ENCODE measurements around the gene VKORC1.

Gene VKORC1

DNA sequence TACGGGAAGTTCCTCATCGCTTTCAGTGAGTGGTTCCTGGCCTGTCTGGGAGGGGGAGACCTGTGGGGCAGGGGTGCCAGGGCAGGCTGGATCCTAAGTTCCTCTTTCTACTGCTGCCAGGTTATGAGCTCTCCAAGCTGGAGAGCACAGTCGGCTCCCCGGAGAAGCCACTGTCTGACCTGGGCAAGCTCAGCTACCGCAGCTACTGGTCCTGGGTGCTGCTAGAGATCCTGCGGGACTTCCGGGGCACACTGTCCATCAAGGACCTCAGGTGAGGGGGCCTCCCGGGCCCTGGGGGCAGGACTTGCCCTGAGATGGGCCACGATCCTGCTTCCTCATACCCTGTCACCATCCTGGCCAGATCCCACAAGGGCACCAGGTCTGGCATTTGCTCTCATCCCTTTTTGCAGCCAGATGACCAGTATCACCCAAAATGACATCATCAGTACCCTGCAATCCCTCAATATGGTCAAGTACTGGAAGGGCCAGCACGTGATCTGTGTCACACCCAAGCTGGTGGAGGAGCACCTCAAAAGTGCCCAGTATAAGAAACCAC, 35.8 kb upstream of the VKORC1 start:
- no peak for DNase-seq (ENCODE audit: low read depth, low spot score)

DNA sequence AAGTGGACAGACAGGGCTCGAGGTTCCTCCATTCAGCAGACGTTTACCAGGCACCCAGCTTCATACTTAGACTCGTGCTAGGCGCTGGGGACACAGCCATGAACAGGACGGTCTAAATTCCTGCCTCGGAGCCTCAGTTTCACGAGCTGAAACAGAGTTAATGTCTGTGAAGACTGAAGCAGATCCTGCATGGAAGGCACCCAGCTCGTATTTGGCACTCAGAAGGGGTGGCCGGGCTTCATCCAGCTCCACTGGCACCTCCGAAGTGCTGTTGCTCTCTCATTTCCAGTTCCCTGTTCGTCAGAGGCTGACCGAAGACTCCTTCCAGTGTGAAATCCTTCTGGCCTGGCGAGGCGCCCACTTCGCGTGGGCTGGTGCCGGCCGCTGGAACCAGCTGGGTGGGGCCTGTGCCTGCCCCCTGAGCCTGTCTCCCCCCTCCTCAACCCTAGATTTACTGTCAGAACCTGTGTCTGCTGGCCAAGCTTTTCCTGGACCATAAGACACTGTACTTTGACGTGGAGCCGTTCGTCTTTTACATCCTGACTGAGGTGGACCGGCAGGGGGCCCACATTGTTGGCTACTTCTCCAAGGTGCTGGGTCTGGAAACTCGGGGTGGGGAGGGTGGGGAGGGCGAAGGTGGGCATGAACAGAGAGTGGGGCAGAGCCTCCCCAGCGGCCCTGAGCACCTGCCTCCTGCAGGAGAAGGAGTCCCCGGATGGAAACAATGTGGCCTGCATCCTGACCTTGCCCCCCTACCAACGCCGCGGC, 35.2 kb upstream of the VKORC1 start:
- DNase-seq (ENCODE audit: low read depth, low spot score) = no peak

DNA sequence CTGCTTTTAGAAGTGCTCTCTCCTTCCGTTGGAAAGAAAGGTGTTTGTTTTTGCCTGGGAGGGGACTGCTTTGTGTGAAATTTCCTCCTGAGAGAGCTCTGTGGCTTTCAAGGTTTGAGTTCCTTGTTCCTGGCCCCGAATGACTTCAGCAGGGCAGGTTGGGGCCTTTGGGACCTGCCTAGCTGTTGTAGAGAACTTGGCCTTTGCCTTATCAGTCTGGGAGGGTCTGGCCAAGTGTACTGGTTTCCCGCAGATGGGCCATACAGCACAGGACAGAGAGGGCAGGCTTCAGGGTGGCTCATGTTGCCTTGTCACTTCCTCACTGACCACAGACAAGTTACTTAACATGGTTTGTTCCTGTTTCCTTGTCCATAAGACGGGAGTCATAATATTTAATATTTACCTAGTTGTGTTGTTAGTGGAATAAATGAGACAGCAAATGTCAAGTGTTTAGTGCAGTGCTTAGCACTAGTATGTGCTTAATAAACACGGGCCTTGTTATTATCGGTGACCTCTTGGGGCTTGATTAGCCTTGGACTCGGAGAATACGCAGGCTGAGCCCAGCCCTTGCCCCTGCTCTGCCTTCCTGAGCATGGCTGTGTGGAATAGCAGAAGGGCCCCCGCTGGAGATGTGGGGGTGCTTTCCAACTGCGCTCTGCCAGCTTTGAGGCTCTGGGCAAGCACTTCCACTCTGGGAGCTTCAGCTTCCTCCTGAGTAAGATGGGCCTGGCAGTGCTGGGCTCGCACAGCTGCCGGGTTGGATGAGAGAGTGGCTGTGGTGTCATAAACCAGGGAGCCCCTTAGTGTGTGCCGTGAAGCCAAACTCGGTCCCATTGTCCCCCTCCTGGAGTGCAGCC, 34.3 kb upstream of the VKORC1 start:
- no peak for DNase-seq (ENCODE audit: low read depth, low spot score)

DNA sequence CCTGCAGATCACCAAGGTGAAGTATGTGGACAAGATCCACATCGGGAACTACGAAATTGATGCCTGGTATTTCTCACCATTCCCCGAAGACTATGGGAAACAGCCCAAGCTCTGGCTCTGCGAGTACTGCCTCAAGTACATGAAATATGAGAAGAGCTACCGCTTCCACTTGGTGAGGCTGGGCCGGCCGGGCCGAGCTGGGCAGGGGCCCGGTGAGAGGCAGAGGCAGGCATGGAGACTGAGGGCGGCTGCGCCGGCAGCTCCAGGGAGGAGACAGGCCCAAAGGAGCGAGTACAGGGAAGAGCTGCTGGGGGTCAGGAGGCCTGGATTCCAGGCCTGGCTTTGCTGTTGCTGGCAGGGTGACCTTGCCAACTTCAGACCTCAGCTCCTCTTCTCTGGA, 32.6 kb upstream of the VKORC1 start:
- DNase-seq (ENCODE audit: low read depth, low spot score) = no peak

DNA sequence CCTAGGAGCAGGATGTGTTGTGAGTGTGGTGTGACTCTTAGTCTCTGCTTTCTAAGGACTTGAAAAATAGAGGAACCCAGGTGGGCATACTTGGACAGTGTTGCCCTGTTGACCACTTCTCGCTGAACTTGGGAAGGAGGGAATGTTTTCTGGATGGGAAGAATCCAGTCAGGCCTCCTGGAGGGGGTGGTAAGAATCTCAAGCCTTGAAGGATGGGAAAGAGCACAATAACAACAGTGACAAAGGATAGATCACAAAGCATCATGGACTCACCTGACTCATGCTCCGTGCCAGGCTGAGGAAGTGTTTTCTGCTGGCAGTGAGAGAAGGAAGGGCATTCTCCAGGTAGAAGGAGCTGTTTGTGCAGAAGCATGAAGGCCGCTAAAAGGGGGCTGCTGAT, 31.2 kb upstream of the VKORC1 start:
- DNase-seq (ENCODE audit: low read depth, low spot score) = no peak

DNA sequence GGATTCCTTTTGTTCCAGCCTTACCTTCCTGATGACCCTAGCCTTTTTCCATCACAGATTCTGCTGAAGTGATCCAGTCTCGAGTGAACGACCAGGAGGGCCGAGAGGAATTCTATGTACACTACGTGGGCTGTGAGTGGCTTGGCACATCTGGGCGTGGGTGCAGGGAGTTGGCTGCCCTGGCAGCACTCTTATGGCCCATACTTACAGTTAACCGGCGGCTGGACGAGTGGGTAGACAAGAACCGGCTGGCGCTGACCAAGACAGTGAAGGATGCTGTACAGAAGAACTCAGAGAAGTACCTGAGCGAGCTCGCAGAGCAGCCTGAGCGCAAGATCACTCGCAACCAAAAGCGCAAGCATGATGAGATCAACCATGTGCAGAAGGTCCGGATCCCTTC, 25.5 kb upstream of the VKORC1 start:
- no peak for DNase-seq (ENCODE audit: low read depth, low spot score)

DNA sequence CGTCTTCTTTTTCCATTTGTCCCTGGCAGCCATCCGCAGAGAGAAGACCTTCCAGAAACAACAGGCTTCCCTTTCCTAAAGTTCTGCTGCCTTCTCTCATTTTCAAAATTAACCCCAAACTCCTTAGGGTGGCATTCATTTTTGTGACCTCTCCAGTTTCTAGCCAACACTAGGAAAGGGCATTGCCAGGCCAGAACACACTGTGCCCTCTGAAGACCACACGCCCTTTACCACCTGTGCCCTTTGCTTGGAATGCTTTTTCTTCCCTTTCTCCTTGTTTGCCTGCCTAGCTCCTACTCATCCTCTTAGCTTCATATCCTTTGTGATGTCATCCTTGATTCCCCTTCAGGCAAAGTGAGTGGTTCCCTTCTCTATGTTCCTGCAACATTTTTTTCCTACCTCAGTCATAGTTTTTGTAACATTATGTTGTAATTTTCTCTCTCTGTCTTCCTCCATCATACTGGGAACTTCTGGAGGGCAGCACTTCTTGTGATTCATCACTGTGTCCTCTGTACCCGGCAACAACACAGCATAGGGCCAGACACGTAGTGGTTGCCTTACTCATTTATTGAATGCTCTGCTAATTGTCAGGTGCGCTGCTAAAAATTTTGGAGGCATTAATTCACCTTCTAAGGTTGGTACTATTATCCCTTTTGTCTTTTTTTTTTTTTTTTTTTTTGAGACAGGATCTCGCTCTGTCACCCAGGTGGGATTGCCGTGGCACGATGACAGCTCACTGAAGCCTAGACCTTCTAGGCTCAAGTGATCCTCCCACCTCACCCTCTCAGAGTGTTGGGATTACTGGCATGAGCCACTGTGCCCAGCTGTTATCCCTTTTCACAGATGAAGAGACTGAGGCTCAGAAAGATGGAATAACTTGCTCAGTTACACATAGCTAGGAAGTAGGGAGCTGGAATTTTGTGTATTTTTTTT, 23.9 kb upstream of the VKORC1 start:
- DNase-seq (ENCODE audit: low read depth, low spot score) = no peak

DNA sequence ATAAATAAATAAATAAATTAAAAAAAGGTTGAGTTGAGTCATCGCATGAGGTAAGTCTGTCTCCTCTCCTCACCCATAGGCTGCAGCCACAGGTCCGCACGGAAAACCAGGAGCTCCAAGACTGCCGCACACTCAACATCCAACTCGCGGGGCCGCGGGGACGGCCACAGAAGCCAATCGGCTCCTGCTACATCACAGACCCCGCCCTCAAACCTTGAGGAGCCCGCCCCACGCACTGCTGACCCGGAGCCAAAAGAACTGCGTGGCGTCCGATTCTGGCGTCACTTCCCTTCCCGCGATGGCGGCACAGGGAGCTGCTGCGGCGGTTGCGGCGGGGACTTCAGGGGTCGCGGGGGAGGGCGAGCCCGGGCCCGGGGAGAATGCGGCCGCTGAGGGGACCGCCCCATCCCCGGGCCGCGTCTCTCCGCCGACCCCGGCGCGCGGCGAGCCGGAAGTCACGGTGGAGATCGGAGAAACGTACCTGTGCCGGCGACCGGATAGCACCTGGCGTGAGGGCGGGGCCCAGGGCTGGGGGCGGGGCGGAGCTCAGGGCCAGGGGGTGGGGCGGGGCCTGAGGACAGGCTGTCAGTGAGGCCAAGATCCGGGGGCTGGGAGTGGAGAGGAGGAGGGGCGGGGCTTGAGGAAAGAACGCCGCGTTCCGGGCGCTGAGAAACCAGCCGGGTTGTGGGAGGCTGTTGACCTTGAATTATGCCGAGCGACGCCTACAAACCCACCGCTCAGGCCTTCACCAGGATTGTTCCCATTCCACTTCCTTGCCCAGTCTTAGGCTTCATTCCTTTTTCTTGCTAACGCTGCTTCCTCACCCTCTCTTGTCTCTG, 23.0 kb upstream of the VKORC1 start, which contains the start of gene KAT8:
KAT8 (plus strand) TSS at position 281 of the 839 bp plus-strand sequence; CDS start at position 299, 18 bp downstream.
- peak; percentile 95 for DNase-seq (ENCODE audit: low read depth, low spot score)

DNA sequence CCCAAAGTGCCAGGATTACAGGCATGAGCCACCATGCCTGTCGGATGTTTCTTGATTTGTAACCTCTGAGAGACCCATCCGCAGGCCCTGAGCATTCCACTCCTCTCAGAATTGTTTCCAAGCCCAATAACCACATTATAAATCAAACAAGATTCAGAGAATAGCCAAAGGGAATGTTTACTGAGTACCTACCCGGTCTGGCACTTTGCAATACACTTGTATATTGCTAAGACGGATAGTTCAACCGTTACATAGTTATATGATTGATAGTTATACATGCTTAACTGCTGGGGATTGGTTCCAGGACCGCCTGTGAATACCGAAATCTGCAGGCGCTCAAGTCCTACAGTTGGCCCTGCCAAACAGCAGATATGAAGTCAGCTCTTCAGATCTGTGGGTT, 19.9 kb upstream of the VKORC1 start:
- no peak for DNase-seq (ENCODE audit: low read depth, low spot score)

DNA sequence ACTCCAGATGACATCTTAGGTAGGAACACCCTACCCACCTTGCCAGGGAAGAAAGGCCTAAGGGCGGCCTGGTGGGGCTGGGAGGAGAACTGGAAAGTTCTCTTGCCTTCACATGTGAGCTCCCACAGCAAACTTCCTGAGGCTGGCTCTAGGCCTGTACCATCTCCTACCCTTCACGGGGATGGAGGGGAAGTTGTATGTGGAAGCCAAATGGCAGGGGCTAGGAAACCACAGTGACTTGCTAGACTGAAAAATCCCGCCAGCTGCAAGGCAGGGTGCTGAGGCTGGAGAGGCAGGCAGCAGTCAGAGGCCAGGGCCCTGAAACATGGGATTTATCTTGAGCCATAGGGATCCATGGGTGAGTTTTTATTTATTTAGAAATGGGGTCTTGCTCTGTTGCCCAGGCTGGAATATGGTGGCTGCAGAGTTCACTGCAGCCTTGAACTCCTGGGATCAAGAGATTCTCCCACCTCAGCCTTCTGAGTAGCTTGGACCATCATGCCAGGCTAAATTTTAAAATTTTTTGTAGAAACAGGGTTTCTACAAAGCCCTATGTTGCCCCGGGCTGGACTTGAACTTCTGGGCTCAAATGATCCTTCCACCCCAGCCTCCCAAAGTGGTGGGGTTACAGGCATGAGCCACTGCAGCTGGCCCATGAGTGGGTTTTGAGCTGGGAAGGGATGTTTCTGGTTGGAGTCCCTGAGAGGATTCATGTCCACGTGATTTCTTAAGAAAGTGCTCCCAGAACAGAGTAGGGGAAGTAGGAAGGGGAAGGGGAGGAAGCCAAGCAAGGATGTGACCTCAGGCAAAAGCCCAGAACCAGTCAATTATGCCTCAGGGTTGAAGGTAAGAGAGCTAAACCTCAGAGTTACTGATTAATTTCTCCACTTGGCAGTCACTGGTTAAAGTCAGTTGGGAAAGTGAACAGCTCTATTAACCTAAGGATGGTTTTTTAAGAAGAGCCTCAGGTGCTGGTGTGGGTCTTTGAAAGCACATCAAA, 18.8 kb upstream of the VKORC1 start:
- no peak for DNase-seq (ENCODE audit: low read depth, low spot score)

DNA sequence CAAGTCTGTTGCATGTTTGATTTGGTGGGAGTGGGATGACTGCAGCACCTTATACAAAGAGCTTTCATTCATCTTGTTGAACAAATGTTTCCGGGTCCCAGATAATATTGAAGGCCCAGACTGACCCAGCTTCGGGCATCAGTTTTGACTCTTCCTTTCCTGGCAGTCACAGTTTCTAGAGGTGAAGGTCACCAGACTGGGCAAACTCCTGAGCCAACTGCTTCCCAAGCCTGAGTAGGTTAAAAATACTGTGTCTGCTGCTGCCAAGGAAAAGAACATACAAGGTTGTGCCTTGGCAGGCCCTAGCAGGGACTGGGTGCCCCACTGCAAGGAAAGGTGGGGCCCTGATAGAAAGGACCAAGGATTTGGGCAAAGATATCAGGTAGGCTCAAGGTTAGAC, 18.1 kb upstream of the VKORC1 start:
- DNase-seq (ENCODE audit: low read depth, low spot score) = no peak

DNA sequence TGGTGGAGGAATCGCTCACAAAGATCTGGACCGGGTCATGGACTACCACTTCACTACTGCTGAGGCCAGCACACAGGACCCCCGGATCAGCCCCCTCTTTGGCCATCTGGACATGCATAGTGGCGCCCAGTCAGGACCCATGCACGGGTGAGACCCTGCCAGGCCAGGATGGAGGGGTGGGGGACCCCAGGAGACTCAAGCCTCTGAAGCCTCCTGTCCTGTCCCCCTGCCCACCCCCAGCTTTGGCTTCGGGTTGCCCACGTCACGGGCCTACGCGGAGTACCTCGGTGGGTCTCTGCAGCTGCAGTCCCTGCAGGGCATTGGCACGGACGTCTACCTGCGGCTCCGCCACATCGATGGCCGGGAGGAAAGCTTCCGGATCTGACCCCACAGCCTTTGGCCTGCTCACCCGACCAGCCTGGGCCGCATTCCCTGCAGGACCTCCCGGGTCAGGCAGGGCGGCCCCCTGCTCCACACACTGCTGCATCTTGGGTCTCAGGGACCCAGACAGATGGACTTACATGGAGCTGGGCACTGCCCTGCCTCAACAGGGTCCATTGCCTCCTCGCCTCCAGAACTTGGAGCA, 17.4 kb upstream of the VKORC1 start:
- DNase-seq (ENCODE audit: low read depth, low spot score) = no peak

DNA sequence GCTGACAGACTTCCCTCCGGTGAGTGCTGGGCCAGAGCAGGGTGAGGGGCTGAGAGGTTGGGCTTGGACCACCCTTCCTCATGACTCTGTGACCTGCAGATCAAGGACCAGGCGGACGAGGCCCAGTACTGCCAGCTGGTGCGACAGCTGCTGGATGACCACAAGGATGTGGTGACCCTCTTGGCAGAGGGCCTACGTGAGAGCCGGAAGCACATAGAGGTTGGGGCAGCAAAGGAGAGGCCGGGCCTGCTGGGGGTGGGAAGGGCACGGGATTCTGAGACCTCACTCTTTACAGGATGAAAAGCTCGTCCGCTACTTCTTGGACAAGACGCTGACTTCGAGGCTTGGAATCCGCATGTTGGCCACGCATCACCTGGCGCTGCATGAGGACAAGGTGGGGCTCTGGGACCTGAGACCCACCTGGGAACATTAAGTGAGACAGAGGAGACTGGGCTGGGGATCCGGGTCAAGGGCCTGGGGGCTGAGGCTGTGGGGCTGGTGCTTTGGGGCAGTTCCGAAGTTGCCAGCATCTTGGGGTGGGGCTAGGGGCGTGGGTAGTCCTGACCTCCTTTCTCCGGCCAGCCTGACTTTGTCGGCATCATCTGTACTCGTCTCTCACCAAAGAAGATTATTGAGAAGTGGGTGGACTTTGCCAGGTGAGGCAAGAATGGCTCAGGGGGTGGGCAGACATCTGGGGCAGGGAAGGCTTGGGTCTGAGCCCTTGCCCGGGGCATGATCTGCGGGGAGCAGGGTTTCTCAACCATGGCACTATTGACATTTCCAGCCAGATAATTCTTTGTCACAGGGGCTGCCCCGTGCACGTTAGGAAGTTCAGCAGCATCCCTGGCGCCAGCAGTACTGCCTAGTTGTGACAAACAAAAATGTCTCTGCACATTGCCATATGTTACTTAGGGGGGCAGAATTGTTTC, 15.8 kb upstream of the VKORC1 start:
- no peak for DNase-seq (ENCODE audit: low read depth, low spot score)

DNA sequence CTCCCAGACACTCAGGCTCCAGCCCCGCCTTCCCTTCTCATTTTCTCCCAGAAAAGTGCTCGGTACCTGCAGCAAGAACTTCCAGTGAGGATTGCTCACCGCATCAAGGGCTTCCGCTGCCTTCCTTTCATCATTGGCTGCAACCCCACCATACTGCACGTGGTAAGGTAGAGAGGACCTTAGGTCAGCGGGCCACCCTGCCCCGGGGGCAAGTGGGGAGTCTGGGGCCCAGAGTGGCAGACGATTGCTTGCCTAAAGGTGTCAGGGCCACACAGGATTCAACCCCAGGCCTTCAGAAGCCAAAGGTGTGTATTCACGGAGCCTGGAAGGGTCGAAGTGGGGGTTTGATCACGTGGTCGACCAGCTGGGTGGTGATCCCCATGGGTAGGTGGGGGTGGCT, 15.0 kb upstream of the VKORC1 start:
- DNase-seq (ENCODE audit: low read depth, low spot score) = no peak

DNA sequence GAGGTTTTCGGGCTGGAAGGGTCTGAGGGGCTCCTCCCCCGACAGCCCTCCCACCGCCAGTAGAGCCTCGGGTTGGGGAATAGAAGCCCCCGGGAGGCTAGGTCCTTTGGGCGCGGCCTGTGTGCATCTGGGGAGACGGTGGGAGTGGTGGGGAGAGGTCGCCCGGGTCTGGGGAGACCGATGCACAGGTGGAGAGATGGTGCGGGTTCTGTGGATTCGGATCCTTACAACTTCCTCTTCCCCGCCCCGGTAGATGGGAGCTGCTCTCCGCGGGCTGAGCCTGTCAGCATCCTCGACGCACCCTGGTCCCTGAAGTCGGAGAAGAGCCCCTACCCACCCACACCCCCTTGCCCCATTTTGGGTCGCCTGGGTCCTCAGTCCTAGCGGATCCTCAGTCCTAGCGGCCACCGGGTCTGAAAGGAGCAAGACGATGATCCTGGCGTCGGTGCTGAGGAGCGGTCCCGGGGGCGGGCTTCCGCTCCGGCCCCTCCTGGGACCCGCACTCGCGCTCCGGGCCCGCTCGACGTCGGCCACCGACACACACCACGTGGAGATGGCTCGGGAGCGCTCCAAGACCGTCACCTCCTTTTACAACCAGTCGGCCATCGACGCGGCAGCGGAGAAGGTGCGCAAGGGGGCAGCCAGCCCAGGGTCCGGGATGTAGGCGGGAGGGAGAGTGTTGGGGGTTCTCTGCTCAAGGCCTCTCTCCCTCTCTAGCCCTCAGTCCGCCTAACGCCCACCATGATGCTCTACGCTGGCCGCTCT, 14.4 kb upstream of the VKORC1 start:
- no peak for DNase-seq (ENCODE audit: low read depth, low spot score)

DNA sequence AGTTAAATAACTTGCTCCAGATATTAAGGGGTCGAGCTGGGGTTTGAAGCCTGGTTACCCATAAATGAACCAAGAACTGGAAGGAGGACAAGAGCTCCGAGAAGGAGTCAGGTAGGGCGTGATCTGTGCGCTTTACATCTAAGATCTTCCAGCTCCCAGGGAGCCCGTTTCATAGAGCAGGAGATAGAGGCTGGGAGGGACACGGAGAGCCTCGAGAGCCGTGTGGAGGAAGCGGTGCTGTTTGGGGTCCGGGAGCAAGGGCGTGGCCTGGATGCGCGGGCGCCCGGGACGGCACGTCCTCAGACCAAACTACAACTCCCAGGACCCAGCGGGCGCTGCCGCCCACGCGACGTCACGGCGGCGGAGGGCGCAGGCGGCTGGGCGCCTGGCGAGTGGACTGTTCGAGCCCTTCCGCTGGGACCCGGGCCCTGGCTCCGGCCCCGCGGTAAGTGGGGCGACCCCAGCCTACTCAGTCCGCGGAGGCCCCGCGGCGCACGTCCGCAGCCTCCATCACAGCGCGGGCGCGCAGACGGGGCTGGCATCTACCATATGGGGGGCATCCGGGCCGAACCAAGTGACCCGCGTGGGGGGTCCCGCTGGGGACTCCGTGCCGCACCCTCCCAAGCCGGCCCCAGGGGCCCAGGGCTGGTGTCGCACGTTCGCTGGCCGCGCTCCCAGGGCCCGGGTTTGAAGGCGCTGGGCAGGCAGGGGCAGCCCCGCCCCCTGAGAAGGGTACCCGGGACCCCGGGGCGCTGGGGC, 13.6 kb upstream of the VKORC1 start, which contains the start of gene BCKDK:
BCKDK (plus strand) TSS at position 352 of the 759 bp plus-strand sequence. CDS start 838 bp downstream, outside the sequence.
- no peak for DNase-seq (ENCODE audit: low read depth, low spot score)

Measured in brain pericyte (primary cell).